C4-2B (cell line): ENCODE measurements around the gene TRIM21.
"Not testable (repeated sequence)": the region's sequence is repeated elsewhere in the genome, so short reads cannot be mapped to it uniquely, and the experiment has no call there.

Experiments used
- ZFX ChIP-seq: fragments of 450-650 bp; IDR thresholded peaks from 2 replicates; pipeline ENCODE4 v1.6.1; 2017
- TF ChIP-seq, protein P1 (sequence below): fragments of 450-650 bp; conservative IDR thresholded peaks from 2 replicates; pipeline ENCODE4 v1.5.1; 2017; ENCODE audit warnings: mild to moderate bottlenecking

DNA sequence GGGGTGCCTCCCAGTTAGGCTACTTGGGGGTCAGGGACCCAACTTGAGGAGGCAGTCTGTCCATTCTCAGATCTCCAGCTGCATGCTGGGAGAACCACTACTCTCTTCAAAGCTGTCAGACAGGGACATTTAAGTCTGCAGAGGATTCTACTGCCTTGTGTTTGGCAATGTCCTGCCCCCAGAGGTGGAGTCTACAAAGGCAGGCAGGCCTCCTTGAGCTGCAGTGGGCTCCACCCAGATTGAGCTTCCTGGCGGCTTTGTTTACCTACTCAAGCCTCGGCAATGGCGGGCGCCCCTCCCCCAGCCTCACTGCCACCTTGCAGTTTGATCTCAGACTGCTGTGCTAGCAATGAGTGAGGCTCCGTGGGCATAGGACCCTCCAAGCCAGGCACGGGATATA is 12.7 kb upstream of the TRIM21 start:
- TF ChIP-seq, protein P1, sequence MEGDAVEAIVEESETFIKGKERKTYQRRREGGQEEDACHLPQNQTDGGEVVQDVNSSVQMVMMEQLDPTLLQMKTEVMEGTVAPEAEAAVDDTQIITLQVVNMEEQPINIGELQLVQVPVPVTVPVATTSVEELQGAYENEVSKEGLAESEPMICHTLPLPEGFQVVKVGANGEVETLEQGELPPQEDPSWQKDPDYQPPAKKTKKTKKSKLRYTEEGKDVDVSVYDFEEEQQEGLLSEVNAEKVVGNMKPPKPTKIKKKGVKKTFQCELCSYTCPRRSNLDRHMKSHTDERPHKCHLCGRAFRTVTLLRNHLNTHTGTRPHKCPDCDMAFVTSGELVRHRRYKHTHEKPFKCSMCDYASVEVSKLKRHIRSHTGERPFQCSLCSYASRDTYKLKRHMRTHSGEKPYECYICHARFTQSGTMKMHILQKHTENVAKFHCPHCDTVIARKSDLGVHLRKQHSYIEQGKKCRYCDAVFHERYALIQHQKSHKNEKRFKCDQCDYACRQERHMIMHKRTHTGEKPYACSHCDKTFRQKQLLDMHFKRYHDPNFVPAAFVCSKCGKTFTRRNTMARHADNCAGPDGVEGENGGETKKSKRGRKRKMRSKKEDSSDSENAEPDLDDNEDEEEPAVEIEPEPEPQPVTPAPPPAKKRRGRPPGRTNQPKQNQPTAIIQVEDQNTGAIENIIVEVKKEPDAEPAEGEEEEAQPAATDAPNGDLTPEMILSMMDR, result not testable (repeated sequence)
- not testable (repeated sequence) for TF ChIP-seq ZFX
